Neural progenitor cell (in vitro differentiated cells): ENCODE measurements around the gene MID1.

Experiments used
- CTCF ChIP-seq: fragments of 200-600 bp; sonication (generic); IDR thresholded peaks from 2 replicates; pipeline ENCODE4 v1.5.1; 2017; ENCODE audit warnings: antibody characterized with exemption, mild to moderate bottlenecking
- EZH2phosphoT487 ChIP-seq: fragments of 200-600 bp; sonication (generic); IDR thresholded peaks from 2 replicates; pipeline ENCODE4 v1.6.1; 2017; ENCODE audit warnings: antibody characterized with exemption

DNA sequence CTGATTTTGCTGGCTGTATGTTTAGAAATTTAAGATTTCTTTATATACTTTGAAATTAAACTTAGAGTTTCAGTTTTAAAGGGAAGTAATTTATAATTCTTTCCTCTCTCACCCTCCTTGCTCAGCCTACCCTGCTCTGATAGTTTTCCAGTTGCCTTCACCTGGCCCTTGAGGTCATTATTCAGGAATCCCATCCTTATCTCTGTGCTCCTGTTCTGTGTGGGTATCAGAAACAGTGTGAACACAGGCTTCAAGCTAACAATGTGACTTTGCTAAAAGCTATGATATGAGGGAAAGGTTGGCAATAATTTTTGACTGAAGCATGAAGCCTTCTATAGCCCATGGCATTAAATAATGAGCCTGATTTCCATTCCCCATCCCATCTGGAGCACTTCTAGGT lies 128.1 kb downstream of the MID1 start:
- TF ChIP-seq CTCF = no peak
- TF ChIP-seq EZH2phosphoT487 = no peak
